ENCODE measurements around the gene CES3.

Gene CES3, protein sequence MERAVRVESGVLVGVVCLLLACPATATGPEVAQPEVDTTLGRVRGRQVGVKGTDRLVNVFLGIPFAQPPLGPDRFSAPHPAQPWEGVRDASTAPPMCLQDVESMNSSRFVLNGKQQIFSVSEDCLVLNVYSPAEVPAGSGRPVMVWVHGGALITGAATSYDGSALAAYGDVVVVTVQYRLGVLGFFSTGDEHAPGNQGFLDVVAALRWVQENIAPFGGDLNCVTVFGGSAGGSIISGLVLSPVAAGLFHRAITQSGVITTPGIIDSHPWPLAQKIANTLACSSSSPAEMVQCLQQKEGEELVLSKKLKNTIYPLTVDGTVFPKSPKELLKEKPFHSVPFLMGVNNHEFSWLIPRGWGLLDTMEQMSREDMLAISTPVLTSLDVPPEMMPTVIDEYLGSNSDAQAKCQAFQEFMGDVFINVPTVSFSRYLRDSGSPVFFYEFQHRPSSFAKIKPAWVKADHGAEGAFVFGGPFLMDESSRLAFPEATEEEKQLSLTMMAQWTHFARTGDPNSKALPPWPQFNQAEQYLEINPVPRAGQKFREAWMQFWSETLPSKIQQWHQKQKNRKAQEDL

DNA sequence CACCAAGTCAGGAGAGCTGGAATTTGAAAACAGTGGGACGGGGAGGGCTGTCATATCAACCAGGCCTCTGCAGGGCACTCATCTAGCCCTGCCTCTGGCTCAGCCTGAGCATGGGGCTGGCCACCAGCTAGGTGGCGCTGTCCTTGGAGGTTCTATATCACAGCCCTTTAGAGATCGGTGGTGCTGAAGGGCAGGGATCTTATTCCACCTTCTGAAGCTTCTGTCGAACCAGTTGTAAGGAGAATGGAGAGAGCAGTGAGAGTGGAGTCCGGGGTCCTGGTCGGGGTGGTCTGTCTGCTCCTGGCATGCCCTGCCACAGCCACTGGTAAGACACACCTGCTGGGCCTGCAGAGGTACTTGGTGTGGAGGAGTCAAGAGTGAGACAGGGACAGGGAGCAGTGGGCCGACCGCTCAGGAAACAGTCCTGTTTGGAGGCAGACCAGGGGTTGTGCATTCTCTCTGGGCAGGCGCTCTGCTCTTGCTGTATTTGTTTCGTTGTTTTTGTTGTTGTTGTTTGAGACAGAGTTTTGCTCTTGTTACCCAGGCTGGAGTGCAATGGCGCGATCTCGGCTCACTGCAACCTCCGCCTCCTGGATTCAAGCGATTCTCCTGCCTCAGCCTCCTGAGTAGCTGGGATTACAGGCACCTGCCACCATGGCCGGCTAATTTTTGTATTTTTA is at the start of gene CES3:
CES3 (plus strand) TSS at position 202 of the 680 bp plus-strand sequence; CDS start at position 244, 42 bp downstream.
- DNase-seq = peak; percentile 80

DNA sequence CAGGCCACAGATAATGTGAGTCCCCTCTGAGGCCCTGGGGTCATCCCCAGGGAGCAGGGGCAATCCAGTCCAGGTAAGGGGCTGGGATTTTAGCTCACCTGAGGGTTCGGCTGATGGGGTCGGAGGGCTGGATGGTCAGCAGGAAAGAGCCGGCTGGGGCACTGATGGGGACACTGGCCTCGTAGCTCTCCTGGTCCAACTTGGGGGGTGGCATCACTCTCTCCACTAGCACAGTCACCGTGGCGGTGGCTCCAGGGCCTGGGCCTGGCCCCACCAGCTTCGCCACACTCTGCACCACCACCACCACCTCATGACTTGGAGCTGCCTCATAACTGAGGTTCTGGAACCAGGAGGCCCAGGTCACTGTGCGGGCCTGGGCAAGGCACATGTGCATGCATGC is 49.3 kb upstream of the CES3 start:
- DNase-seq = no peak

DNA sequence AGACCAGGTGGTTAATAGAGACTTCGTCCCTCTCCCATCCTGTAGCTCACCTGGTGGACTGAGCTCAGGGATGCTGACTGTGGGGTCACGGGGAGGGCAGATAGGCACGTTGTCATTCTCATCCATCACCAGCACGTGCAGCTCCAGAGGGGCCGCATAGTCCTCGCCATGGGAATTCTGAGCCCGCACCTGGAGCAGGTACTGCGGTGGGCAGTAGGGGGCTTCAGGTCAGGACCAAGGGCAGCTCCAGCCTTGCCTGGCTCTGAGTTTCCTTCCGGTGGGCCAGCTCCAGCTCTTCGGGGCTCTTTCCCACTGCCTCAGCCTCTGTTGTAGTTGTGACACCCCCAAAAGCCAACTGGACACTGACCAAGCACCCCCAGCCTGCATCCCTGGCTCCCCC is 48.0 kb upstream of the CES3 start:
- DNase-seq = no peak

DNA sequence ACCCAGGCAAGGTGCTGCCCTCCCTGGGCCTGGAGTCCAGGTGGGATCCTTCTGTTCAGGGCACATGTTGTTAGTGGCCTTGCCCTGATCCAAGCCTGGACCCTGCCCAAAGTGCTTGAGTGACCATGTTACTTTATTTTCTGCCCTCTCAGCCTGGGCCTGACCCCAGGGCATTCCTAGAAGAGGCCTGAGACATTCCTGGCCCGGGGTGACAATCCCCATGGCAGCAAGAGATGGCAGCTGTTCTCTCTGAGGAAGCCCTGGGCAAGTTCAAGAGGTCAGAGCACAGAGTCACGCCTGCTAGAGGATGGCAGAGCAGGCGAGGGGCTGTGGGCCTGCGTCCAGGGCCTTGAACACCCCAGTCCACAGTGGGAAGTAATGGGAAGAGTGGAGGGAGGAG is 47.4 kb upstream of the CES3 start:
- no peak for DNase-seq

DNA sequence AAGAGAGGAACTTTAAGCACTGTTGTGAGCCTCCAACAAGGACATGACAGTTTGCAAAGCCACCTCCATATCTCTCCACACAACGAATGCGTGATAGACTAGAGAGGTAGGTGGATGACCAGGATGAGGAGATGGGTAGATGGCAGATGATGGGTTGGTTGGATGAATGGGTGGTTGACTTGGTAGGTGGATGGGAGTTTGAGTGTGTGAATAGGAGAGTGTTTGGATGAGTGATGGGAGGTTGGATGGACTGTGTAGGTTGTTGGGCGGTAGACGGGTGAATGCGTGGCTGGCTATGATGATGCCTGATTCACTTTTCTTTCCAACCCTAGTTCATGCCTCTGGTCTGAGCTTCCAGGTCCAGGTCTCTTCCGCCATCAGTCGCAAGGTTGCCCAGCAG is 46.5 kb upstream of the CES3 start:
- no peak for DNase-seq

DNA sequence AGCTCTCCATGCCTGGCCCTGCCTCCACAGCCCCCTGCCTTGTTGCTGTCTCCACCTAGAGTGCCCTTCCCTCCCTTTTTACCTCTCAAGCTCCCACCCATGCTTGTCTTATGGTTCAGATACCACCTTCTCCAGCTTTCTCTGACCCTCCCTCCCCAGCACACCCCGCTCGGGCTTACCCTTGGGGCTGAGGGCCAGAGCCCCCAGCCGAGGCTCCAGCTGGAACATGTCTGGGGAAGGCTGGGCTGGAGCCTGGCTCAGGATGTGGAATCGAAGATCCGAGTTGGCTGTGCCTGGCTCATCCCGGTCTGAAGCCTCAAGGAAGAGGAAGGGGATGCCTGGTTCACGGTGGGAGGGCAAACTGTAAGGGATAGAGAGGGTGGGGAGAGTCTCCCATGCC is 46.0 kb upstream of the CES3 start:
- DNase-seq = no peak

DNA sequence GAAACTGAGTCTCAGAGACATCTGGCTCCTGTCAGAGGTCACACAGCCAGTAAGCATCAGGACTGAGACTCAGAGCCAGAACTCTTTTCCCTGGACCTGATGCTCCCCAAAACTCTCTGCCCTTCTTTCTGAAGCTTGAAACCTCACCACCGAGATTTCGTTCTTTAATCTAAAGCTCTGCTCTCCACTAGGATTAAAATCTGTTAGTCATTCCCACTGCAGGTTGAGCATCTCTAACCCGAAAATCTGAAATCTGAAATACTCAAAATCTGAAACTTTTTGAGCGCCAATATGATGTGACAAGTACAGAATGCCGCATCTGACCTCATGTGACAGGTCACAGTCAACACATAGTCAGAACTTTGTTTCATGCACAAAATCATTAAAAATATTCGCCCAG is 44.5 kb upstream of the CES3 start:
- DNase-seq = no peak

DNA sequence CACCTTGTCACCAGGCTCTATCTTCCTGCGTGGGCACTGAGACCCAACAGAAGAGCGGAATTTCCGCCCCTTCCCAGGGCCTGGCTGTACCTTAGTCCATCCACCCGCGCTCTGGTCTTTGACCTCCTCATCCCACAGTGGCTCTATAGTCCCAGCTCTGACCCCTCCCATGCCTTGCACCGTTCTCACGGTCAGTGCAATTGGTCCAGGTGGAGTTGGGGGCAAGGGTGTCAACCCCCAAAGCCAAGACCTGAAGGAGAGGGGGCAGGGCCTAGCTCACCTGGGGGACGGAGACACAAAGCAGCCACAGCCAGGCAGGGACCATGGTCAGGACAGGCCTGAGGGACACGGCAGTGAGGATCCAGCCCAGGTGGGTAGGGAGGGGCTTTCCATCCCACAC is 43.3 kb upstream of the CES3 start:
- no peak for DNase-seq

DNA sequence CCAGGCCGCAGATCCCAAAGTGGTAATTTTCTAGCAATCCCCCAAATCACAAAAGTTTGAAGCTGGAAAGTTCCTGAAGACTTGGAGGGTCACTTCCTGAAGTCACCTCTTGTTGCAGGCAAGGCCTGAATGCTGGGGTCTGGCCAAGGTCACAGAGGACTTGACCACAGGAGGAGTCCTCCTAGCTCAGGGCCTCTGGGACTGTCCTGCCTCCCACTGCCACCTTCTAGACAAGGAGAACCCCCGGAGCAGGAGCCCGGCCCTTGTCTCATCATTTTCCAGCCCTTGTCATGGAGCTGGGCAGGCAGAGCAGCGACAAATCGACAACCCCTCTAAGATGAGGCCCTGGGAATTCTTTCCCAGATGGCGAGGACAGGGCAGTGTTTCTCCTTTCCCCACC is 42.7 kb upstream of the CES3 start:
- DNase-seq = no peak

DNA sequence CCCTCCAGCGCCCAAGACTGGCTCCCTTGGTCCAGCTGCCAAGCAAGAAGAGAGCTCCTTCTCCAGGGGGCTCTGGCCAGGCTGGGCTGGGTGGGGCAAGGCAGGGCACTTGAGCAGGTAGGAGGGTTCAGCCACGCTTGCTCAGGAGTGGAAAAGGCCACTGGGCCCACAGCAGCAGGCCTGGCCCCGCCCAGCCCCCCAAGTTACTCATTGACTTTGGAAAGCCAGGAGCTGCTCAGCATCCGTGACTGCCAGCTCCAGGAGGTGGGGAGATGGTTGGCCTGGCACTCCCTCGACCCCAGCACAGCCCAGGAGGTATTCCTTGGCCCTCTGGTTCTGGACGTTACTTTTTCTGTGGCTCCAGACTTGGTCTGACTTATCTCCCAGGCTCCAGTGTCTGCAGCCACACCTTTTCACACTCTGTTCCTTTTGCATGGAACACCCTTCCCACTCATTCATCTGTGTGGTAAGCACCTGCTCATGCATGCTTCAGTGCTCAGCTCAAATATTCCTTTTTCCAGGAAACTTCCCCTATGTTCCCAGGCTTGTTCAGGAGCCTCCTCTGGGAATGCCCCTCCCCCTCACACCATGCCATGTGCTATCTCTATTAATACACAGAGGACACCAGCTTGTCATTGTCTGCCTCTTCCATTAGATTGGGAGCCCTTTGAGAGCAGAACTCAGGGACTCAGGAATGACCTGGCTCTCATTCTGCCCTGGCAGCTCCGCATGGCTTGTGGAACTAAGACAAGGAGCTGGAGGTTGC is 42.1 kb upstream of the CES3 start, which contains the start of gene CDH16:
CDH16 (minus strand) TSS at position 83 of the 766 bp plus-strand sequence. CDS start 820 bp downstream, outside the sequence.
- DNase-seq = peak; percentile 36

DNA sequence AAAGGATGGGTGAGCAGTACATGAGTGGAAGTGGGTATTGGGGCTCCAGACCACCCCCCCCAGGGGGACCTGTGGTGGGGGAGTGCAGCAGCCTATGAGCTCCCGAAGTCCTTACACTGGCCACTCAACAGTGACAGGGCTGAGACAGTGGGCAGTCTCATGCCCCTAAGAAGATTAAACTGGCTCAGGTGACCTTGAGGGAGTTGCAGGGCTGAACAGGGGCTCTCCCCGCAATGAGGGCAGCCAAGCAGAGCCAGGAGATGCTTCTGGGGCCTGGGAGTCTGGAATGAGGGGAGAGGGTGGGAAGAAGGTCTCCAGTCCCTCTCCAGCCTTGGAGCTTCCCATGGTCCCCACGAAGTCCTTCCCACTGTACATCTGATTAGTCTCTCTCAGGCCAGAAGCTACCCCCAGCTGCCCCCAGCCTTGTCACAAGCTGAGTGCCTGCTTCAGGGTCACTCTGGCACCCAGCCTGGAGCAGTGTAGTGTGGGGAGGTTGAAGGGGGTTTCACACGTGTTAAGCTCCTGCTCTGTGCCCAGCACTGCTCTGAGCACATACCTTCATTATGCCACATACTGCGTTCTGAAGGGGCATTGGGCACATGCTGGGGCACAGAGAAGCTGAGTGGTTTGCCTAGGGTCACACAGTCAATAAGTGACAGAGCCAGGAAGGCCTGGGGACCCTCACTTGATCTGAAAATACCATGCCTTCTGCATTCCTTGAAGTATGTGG is 41.3 kb upstream of the CES3 start:
- DNase-seq = no peak

DNA sequence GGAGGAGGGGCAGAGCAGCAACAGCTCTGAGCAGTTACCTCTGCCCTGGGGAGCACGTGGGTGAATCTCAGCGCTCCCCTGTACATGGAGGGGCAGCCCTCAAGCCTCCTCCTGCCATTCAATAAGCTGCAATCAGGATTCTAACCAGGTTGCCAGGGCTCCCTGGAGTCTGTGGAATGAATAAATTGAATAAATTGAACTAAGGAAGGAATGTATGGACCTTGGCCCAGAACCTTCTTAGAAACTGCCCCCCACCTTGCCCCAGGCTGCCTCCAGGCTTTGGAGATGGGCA is 40.8 kb upstream of the CES3 start:
- DNase-seq = no peak

DNA sequence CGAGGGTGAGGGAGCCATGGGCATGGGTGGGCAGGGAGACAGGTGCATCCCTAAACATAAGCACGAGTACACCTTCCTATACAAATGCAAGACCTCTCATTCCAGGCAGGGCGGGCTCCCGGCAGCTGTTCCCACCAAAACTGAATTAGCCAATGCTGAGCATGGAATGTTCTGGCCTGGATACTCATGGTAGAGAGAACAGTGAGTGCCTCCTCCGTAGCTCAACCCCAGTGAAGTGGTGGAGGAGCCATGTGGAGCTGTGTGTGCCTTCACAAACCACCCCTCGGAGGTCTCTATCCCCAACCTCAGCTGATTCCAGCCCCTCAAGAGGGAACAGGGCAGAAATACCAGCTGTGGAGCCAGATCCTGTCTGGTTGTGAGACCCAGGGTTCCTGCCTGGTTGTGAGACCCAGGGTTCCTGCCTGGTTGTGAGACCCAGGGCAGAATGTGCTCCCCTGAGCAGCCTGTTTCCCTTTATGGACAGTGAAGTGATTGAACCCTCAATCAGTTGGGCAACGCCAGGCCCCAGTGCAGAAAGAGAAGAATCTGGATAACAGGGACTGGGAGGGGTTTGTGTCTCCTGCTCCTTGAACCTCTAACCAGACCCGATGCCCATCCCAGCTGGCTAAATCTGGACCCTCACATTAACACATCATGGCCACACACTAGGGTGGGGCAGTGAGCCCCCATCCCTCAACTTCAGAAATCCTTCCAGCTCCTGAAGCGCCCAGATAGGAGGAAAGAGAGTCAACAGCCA is 40.0 kb upstream of the CES3 start:
- DNase-seq = no peak

DNA sequence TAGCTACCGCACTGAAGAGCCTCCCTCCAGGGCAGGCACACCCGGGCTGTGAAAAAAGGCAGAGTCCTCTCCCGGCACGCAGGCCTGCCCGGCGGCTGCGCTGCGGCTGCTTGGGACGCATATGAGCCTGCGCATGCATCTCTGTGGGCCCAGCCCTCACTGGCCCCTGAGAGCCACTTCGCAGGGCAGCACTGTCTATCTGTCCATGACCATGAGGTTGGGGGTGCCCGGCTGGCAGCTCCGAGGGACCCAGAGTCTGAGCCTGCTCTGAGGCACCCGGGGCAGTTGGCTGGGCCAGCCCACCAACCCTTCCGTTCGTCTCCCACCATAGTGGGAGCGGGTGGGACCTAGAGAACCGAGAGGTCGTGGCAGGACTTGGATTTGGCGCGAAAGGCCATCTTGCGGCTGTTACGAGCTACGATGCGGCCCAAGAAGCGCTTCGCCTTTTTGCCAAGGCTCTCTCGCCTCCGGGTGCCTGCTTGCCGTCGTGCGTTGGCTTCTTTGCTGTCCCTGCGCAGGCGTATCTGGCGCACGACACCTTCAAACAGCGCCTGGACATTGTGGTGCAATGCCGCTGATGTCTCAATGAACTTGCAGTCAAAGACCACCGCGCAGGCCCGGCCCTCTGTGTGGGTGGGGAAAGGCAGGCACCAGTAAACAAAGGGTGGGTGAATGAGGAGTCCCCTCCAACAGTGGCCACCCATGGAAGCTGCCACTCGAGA is 39.2 kb upstream of the CES3 start:
- no peak for DNase-seq

DNA sequence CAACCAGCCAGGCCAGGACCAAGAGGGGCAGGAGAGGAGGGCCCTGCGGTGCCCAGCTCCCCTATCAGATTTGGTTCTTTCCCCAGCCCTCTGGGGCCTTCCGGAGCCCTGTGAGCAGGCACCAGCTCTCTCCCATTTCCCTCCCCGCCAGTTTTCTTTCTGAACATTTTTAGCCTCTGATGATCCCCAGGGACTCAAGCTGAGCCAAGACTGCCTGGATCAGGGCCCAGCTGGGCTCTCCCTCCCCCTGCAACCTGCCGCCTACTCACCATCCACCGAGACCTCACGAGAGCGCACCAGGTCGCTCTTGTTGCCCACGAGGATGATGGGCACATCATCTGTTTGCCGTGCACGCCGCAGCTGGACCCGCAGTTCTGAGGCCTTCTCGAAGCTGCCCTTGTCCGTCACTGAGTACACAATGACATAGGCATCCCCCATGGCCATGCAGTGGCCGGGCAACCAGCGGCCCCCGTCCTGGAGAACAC is 37.8 kb upstream of the CES3 start:
- peak; percentile 31 for DNase-seq

DNA sequence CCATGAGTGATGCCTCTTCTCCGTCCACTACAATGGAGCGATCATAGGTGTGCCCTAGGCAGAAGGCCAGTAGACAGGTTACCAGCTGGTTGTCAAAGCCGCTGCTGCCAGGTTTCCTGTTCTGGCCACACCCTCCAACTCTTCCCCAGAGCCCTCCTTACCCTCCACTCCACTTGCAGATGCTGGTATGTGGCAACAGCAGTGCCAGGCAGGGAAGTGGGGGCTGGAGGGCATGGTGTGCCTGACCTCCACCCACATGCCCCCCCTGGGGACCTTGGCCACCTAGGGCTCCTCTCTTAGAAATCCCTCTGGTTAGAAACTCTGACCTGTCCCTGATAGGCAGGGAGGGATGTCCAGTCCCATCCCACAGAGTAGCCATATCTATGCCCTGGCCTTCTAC is 37.2 kb upstream of the CES3 start:
- DNase-seq = no peak

DNA sequence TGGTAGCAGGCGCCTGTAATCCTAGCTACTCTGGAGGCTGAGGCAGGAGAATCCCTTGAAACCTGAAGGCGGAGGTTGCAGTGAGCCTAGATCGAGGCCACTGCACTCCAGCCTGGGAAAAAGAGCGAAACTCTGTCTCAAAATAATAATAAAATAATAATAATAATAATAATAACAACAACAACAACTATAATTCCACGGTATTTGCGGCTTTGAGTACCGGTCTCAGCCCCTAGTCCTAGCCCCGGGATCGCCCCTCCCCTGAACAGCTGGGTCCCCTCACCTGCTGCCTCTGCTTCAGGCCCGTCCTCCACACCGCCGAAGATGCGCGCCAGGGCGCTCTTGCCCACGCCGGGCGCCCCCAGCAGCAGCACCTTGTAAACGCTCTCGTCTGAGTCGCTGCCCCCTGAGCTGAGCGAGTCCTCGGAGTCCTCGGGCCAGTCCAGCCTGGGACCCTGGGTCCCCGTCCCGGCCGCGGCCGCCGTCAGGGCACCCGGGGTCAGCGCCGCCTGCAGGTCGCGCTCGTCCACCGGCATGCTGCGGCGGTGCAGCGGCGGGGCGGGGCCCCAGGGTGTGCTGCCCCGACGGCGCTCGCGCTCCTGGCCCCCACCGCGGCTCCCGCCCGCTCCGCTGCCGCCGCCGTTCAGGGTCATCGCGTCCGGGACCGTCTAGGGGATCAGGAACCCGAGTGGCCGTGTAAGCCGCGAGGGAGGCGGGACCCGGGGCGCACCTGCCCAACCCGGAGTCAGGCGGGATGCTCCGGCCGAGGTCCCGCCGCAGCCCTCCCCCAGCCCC is 36.3 kb upstream of the CES3 start:
- DNase-seq = peak; percentile 34

DNA sequence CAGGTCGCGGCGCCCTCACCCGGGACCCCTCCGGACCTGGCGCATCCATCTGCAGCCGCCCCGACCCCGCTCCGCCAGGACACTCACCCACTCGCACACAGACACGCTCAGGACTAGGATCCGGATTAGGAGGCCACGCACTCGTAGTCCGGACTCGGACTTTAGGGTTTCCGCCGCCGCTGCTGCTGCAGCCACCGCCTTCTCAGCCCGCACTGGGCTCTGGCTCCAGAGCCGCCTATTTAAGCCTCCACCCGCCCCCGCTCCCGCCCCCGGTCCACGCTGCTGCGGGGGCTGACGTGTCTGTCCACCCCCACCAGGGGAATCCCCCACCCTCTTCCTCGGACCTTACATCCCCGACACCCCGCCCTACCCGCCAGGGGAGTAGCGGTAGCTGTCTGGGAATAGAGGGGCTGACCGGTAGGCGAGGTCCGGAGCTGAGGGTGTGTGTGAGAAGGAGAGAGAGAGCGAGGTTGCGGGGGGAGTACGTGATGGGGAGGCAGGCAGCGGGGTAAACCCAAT is 35.7 kb upstream of the CES3 start, which contains the start of gene RRAD:
RRAD (minus strand) TSS at position 214 of the 519 bp plus-strand sequence. CDS start 356 bp downstream, outside the sequence.
- DNase-seq = peak; percentile 35

DNA sequence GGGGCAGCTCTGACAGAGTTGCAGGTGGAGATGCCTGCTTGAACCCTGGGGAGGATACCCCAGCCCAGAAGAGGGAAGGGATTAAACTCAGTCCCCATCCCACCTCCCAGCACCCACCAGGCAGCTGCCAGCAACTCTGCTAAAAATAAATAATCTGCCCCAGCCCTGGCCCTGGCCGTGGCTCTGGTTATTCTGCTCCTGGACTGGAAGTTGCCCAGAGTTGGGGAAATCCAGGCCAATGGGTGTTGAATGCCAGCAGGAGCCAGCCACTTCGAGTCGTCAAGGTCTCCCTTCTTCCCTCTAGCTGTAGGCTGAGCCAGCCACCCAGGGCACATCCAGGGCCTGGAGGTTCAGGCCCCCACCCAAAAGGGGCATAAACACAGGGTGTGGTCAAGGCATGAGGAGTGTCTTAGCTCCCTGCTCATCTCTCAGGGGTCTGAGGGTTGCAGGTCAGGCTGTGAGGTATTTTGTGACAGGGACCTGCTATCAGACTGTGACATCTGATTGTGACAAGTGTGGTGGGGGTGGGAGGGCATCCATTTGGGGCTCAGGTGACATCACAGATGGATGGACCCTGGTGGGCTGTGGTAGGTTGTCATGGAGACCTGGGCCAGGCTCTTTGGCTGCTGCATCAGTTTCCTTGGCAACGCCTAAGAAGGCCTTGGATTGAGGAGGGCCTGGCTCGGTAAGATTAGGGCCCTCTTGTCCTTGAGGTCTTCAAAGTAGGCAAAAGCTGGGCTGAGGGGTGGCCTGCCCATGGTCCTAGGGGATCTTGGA is 34.7 kb upstream of the CES3 start:
- DNase-seq = peak; percentile 41

Measured in eye (tissue), 1 donor.